Osteoblast (primary cell): ENCODE results near the gene TUBG1. TPM values are rescaled to one million over a fixed set of nuclear protein-coding genes. Genes with fewer than 3 reads are reported as not detected.
A peak's percentile ranks its signal among the peaks of the same experiment; 100 is the strongest.

ENCODE experiments used
- DNase-seq: peaks from one replicate; pipeline ENCODE4 v3.0.0; 2011; ENCODE audit warnings: low spot score, mixed read lengths; ENCODE audit not compliant: insufficient read length; ENCODE audit errors: missing footprints
- H2AFZ ChIP-seq: 2 replicates; pipeline ENCODE4 v1.6.0; 2011; ENCODE audit warnings: mild to moderate bottlenecking, low read length
- H3K27ac ChIP-seq: 2 replicates; pipeline ENCODE4 v1.5.1; 2011; ENCODE audit warnings: mild to moderate bottlenecking, low read depth, low read length, moderate library complexity
- H3K27me3 ChIP-seq: 2 replicates; pipeline ENCODE4 v1.6.0; 2012; ENCODE audit warnings: mild to moderate bottlenecking, control low read depth, inconsistent platforms, low read length, moderate library complexity; ENCODE audit not compliant: insufficient read depth
- H3K36me3 ChIP-seq: 2 replicates; pipeline ENCODE4 v1.5.1; 2011; ENCODE audit warnings: mild to moderate bottlenecking, low read length, control low read depth, moderate library complexity; ENCODE audit not compliant: insufficient read depth
- H3K4me1 ChIP-seq: 2 replicates; pipeline ENCODE4 v1.5.1; 2011; ENCODE audit warnings: mild to moderate bottlenecking, low read length, control low read depth, moderate library complexity; ENCODE audit not compliant: insufficient read depth
- H3K4me2 ChIP-seq: 2 replicates; pipeline ENCODE4 v1.6.0; 2011; ENCODE audit warnings: mild to moderate bottlenecking, low read length; ENCODE audit not compliant: insufficient read depth
- H3K4me3 ChIP-seq: fragments of 200-600 bp; sonication (generic); 3 replicates; pipeline ENCODE4 v1.5.1; 2012; ENCODE audit warnings: mild to moderate bottlenecking, low read length, inconsistent platforms; ENCODE audit not compliant: insufficient read depth
- H3K79me2 ChIP-seq: 2 replicates; pipeline ENCODE4 v1.6.0; 2012; ENCODE audit warnings: mild to moderate bottlenecking, low read length, control low read depth, inconsistent platforms; ENCODE audit not compliant: insufficient read depth
- H3K9me3 ChIP-seq: 2 replicates; pipeline ENCODE4 v1.5.1; 2011; ENCODE audit warnings: low read depth, low read length, control low read depth
- H4K20me1 ChIP-seq: 2 replicates; pipeline ENCODE4 v1.6.0; 2012; ENCODE audit warnings: mild to moderate bottlenecking, low read length, control low read depth; ENCODE audit not compliant: insufficient read depth
- CTCF ChIP-seq: IDR thresholded peaks from 2 replicates; pipeline ENCODE4 v1.5.1; 2011; ENCODE audit warnings: mild to moderate bottlenecking, low read depth, low read length, moderate library complexity; ENCODE audit errors: extremely low read depth
- total RNA-seq: library from RNA; depleted of rRNA; stranded (reverse); fragments of >200 nt; gene quantifications from 2 replicates; pipeline ENCODE4 v1.2.3, GENCODE V29; 2012

TUBG1 gene
- total RNA-seq, 1 donor, result 20.3 TPM

GRCh38 chr17:42590886-42591285, 18.6 kb upstream of the TUBG1 start:
- H3K36me3 ChIP-seq, result peaks cover 28% of the 10 kb centered on the region
- no peak overlapping the region for H2AFZ ChIP-seq
- H3K9me3 ChIP-seq, result no peaks in the 10 kb centered on the region
- no peak overlapping the region for H3K27ac ChIP-seq
- H4K20me1 ChIP-seq, result peaks cover 5% of the 10 kb centered on the region
- no peak overlapping the region for H3K4me2 ChIP-seq
- H3K79me2 ChIP-seq, result peaks cover 32% of the 10 kb centered on the region
- no peak for DNase-seq
- TF ChIP-seq CTCF, result no peak
- no peaks in the 10 kb centered on the region for H3K4me1 ChIP-seq
- no peak overlapping the region for H3K4me3 ChIP-seq
- H3K27me3 ChIP-seq, result no peaks in the 10 kb centered on the region

GRCh38 chr17:42591411-42591810, 18.1 kb upstream of the TUBG1 start:
- H4K20me1 ChIP-seq, result peaks cover 5% of the 10 kb centered on the region
- H3K4me1 ChIP-seq, result no peaks in the 10 kb centered on the region
- no peak for DNase-seq
- peaks cover 33% of the 10 kb centered on the region for H3K79me2 ChIP-seq
- no peak overlapping the region for H3K27ac ChIP-seq
- no peak for TF ChIP-seq CTCF
- no peak overlapping the region for H2AFZ ChIP-seq
- H3K36me3 ChIP-seq, result peaks cover 23% of the 10 kb centered on the region
- H3K4me3 ChIP-seq, result no peak overlapping the region
- H3K27me3 ChIP-seq, result no peaks in the 10 kb centered on the region
- no peak overlapping the region for H3K4me2 ChIP-seq
- H3K9me3 ChIP-seq, result no peaks in the 10 kb centered on the region

GRCh38 chr17:42596386-42596785, 13.1 kb upstream of the TUBG1 start:
- no peaks in the 10 kb centered on the region for H3K9me3 ChIP-seq
- peaks cover 64% of the 10 kb centered on the region for H3K79me2 ChIP-seq
- no peak overlapping the region for H3K4me3 ChIP-seq
- H3K4me1 ChIP-seq, result peaks cover 3% of the 10 kb centered on the region
- DNase-seq, result no peak
- TF ChIP-seq CTCF, result no peak
- no peaks in the 10 kb centered on the region for H3K36me3 ChIP-seq
- no peak overlapping the region for H2AFZ ChIP-seq
- no peaks in the 10 kb centered on the region for H3K27me3 ChIP-seq
- no peak overlapping the region for H3K4me2 ChIP-seq
- no peak overlapping the region for H3K27ac ChIP-seq
- peaks cover 16% of the 10 kb centered on the region for H4K20me1 ChIP-seq

GRCh38 chr17:42598905-42599304, 10.6 kb upstream of the TUBG1 start:
- H3K4me1 ChIP-seq, result peaks cover 3% of the 10 kb centered on the region
- H2AFZ ChIP-seq, result no peak overlapping the region
- peaks cover 66% of the 10 kb centered on the region for H3K79me2 ChIP-seq
- peaks cover 26% of the 10 kb centered on the region for H4K20me1 ChIP-seq
- H3K4me2 ChIP-seq, result peak overlapping the region; percentile 1
- H3K27ac ChIP-seq, result no peak overlapping the region
- no peak for TF ChIP-seq CTCF
- no peaks in the 10 kb centered on the region for H3K9me3 ChIP-seq
- H3K36me3 ChIP-seq, result no peaks in the 10 kb centered on the region
- H3K27me3 ChIP-seq, result no peaks in the 10 kb centered on the region
- H3K4me3 ChIP-seq, result no peak overlapping the region
- peak; percentile 69 for DNase-seq
